ENCODE data around the gene SIRT5.

The SIRT5 gene

GRCh38 chr6:13630499-13630898, 56.1 kb downstream of the SIRT5 start:
- no peak for DNase-seq (ENCODE audit: low read depth, low spot score)

- no peak for DNase-seq (ENCODE audit: low read depth, low spot score)
Measured at GRCh38 chr6:13633343-13633742, 58.9 kb downstream of the SIRT5 start.

GRCh38 chr6:13635948-13636658, 61.7 kb downstream of the SIRT5 start:
- no peak for DNase-seq (ENCODE audit: low read depth, low spot score)

- DNase-seq (ENCODE audit: low read depth, low spot score) = no peak
Measured at GRCh38 chr6:13638014-13638413, 63.6 kb downstream of the SIRT5 start.

GRCh38 chr6:13638626-13639025, 64.2 kb downstream of the SIRT5 start:
- DNase-seq (ENCODE audit: low read depth, low spot score) = no peak

GRCh38 chr6:13641315-13641714, 66.9 kb downstream of the SIRT5 start:
- no peak for DNase-seq (ENCODE audit: low read depth, low spot score)

GRCh38 chr6:13643125-13643524, 68.7 kb downstream of the SIRT5 start:
- no peak for DNase-seq (ENCODE audit: low read depth, low spot score)

GRCh38 chr6:13648850-13649249, 74.4 kb downstream of the SIRT5 start:
- DNase-seq (ENCODE audit: low read depth, low spot score) = no peak

- no peak for DNase-seq (ENCODE audit: low read depth, low spot score)
Measured at GRCh38 chr6:13649393-13649792, 75.0 kb downstream of the SIRT5 start.

GRCh38 chr6:13653296-13653695, 78.9 kb downstream of the SIRT5 start:
- no peak for DNase-seq (ENCODE audit: low read depth, low spot score)

GRCh38 chr6:13654496-13654895, 80.1 kb downstream of the SIRT5 start:
- DNase-seq (ENCODE audit: low read depth, low spot score) = no peak

- no peak for DNase-seq (ENCODE audit: low read depth, low spot score)
Measured at GRCh38 chr6:13655700-13656099, 81.3 kb downstream of the SIRT5 start.

- no peak for DNase-seq (ENCODE audit: low read depth, low spot score)
Measured at GRCh38 chr6:13660273-13660672, 85.9 kb downstream of the SIRT5 start.

- DNase-seq (ENCODE audit: low read depth, low spot score) = no peak
Measured at GRCh38 chr6:13660893-13661292, 86.5 kb downstream of the SIRT5 start.

GRCh38 chr6:13661647-13662046, 87.2 kb downstream of the SIRT5 start:
- DNase-seq (ENCODE audit: low read depth, low spot score) = no peak

- no peak for DNase-seq (ENCODE audit: low read depth, low spot score)
Measured at GRCh38 chr6:13662651-13663334, 88.4 kb downstream of the SIRT5 start.

- no peak for DNase-seq (ENCODE audit: low read depth, low spot score)
Measured at GRCh38 chr6:13663986-13664385, 89.6 kb downstream of the SIRT5 start.

All from activated naive CD8-positive, alpha-beta T cell treated with anti-CD3 and anti-CD28 coated beads, Interleukin-2, amount 50 U/mL, for 16 hours (primary cell).